Measurements from ENCODE around the gene MEF2C.

- TF ChIP-seq POLR2A (IDR thresholded peaks at IDR 0.05; ENCODE audit: low read depth, low read length) (no peak), POLR2AphosphoS5 (IDR thresholded peaks at IDR 0.05; ENCODE audit: low read depth, low read length) (no peak)
These were observed 4.0 kb downstream of the MEF2C start for GRCh38 chr5:88878976-88879375.
